Measurements from ENCODE around the gene DNAAF5. TPM values are rescaled to one million over a fixed set of nuclear protein-coding genes. Genes with fewer than 3 reads are reported as not detected.
"Not testable (repeated sequence)": the region's sequence is repeated elsewhere in the genome, so short reads cannot be mapped to it uniquely, and the experiment has no call there.

Gene DNAAF5
- total RNA-seq, 4 donors from 2014 or later = 26.7 to 34.4 (median 29.0) TPM

GRCh38 chr7:801940-802381 lies 75.5 kb downstream of the DNAAF5 start:
- no peak for TF ChIP-seq POLR2A (IDR thresholded peaks at IDR 0.05)
- TF ChIP-seq CTCF (IDR thresholded peaks at IDR 0.05) = no peak
- no peak for TF ChIP-seq EP300 (IDR thresholded peaks at IDR 0.05)
- Histone ChIP-seq H3K27ac (no peak overlapping the region), H3K27me3 (no peaks in the 10 kb centered on the region), H3K9me3 (no peaks in the 10 kb centered on the region), H3K4me3 (peak overlapping the region; percentile 25), H3K4me1 (peaks cover 17% of the 10 kb centered on the region), H3K36me3 (no peaks in the 10 kb centered on the region)
- 40% methylated on average over 6 of the region's 19 CpGs for WGBS
- DNase-seq (ENCODE audit: low spot score in 2 of 2) = peak in 1 of 2 donors; percentile 84

GRCh38 chr7:802500-803242 lies 76.2 kb downstream of the DNAAF5 start:
- Histone ChIP-seq H3K4me3 (peak overlapping the region; percentile 25), H3K27ac (no peak overlapping the region)

GRCh38 chr7:803243-803635 lies 76.7 kb downstream of the DNAAF5 start:
- H3K9me3 ChIP-seq = no peaks in the 10 kb centered on the region
- DNase-seq (ENCODE audit: low spot score in 2 of 2) = no peak
- H3K36me3 ChIP-seq = no peaks in the 10 kb centered on the region
- peaks cover 12% of the 10 kb centered on the region for H3K4me1 ChIP-seq
- no peak overlapping the region for H3K4me3 ChIP-seq
- TF ChIP-seq POLR2AphosphoS5 (IDR thresholded peaks at IDR 0.05) (no peak), POLR2A (IDR thresholded peaks at IDR 0.05) (no peak), CTCF (IDR thresholded peaks at IDR 0.05) (no peak), EP300 (IDR thresholded peaks at IDR 0.05) (no peak)
- 77% methylated on average over 10 of the region's 10 CpGs for WGBS
- H3K27me3 ChIP-seq = no peaks in the 10 kb centered on the region
- H3K27ac ChIP-seq = no peak overlapping the region

More at GRCh38 chr7:802500-803242, 76.2 kb downstream of the DNAAF5 start:
- H3K9me3 ChIP-seq = no peaks in the 10 kb centered on the region
- no peak for DNase-seq (ENCODE audit: low spot score in 2 of 2)
- H3K4me1 ChIP-seq = peaks cover 17% of the 10 kb centered on the region
- H3K36me3 ChIP-seq = no peaks in the 10 kb centered on the region
- H3K27me3 ChIP-seq = no peaks in the 10 kb centered on the region
- WGBS = 78% methylated on average over 18 of the region's 18 CpGs
- no peak for TF ChIP-seq POLR2AphosphoS5 (IDR thresholded peaks at IDR 0.05)
- TF ChIP-seq POLR2A (IDR thresholded peaks at IDR 0.05) = no peak
- TF ChIP-seq CTCF (IDR thresholded peaks at IDR 0.05) = no peak
- TF ChIP-seq EP300 (IDR thresholded peaks at IDR 0.05) = no peak

- H3K4me3 ChIP-seq; DNase-seq (ENCODE audit: low spot score in 2 of 2); H3K27me3 ChIP-seq; H3K36me3 ChIP-seq; H3K9me3 ChIP-seq; H3K27ac ChIP-seq: not testable (repeated sequence)
- H3K4me1 ChIP-seq = peaks cover 12% of the 10 kb centered on the region
- WGBS = 93% methylated on average over 4 of the region's 4 CpGs
Measured at GRCh38 chr7:803796-804195, 77.3 kb downstream of the DNAAF5 start.

- TF ChIP-seq POLR2A (IDR thresholded peaks at IDR 0.05) = no peak
- TF ChIP-seq CTCF (IDR thresholded peaks at IDR 0.05) = no peak
- TF ChIP-seq EP300 (IDR thresholded peaks at IDR 0.05) = no peak
- no peak for TF ChIP-seq POLR2AphosphoS5 (IDR thresholded peaks at IDR 0.05)
- H3K4me1 ChIP-seq = peaks cover 12% of the 10 kb centered on the region
- H3K4me3 ChIP-seq = no peak overlapping the region
- no peak for DNase-seq (ENCODE audit: low spot score in 2 of 2)
- no peaks in the 10 kb centered on the region for H3K36me3 ChIP-seq
- no peaks in the 10 kb centered on the region for H3K27me3 ChIP-seq
- H3K9me3 ChIP-seq = no peaks in the 10 kb centered on the region
- H3K27ac ChIP-seq = peak overlapping the region; percentile 60
- 69% methylated on average over 18 of the region's 18 CpGs for WGBS
Measured at GRCh38 chr7:805261-805660, 78.8 kb downstream of the DNAAF5 start.

All from suprapubic skin (tissue), 4 donors.